H9 (cell line): ENCODE data around the gene ARHGAP29. TPM values are rescaled to one million over a fixed set of nuclear protein-coding genes. Genes with fewer than 3 reads are reported as not detected.
"Not testable (repeated sequence)": the region's sequence is repeated elsewhere in the genome, so short reads cannot be mapped to it uniquely, and the experiment has no call there.

ENCODE experiments used
- DNase-seq: peaks from one replicate; pipeline ENCODE4 v3.0.0-alpha.2; 2017
- H2AFZ ChIP-seq: one replicate; pipeline ENCODE4 v1.6.1; 2013; ENCODE audit warnings: mild to moderate bottlenecking, low read length, control low read depth, moderate library complexity
- H2AK5ac ChIP-seq: 2 replicates; pipeline ENCODE4 v1.6.1; 2013; ENCODE audit warnings: low read length, control low read depth, mixed read lengths; ENCODE audit not compliant: insufficient read length
- H2BK120ac ChIP-seq: one replicate; pipeline ENCODE4 v1.6.1; 2013; ENCODE audit warnings: low read depth, mild to moderate bottlenecking, low read length, control low read depth, inconsistent platforms; ENCODE audit not compliant: poor library complexity, severe bottlenecking
- H2BK12ac ChIP-seq: 2 replicates; pipeline ENCODE4 v1.6.1; 2013; ENCODE audit warnings: low read length, control low read depth, mixed read lengths, low read depth; ENCODE audit not compliant: insufficient read length
- H2BK15ac ChIP-seq: 2 replicates; pipeline ENCODE4 v1.6.1; 2013; ENCODE audit warnings: low read depth, low read length, control low read depth
- H2BK20ac ChIP-seq: one replicate; pipeline ENCODE4 v1.6.1; 2013; ENCODE audit warnings: low read depth, mild to moderate bottlenecking, low read length, control low read depth, inconsistent platforms; ENCODE audit not compliant: poor library complexity, severe bottlenecking
- H2BK5ac ChIP-seq: 2 replicates; pipeline ENCODE4 v1.6.1; 2013; ENCODE audit warnings: low read length, control low read depth, mixed read lengths; ENCODE audit not compliant: insufficient read length
- H3K14ac ChIP-seq: 2 replicates; pipeline ENCODE4 v1.6.1; 2013; ENCODE audit warnings: low read length, control low read depth; ENCODE audit not compliant: insufficient read depth
- H3K18ac ChIP-seq: 2 replicates; pipeline ENCODE4 v1.6.1; 2013; ENCODE audit warnings: low read depth, mild to moderate bottlenecking, mixed read lengths, low read length, control low read depth; ENCODE audit not compliant: insufficient read length
- H3K23ac ChIP-seq: 2 replicates; pipeline ENCODE4 v1.6.1; 2013; ENCODE audit warnings: low read length, control low read depth, mixed read lengths, low read depth; ENCODE audit not compliant: insufficient read length
- H3K23me2 ChIP-seq: 2 replicates; pipeline ENCODE4 v1.6.1; 2013; ENCODE audit warnings: low read depth, mild to moderate bottlenecking, mixed read lengths, low read length, control low read depth; ENCODE audit not compliant: insufficient read length, poor library complexity, severe bottlenecking
- H3K27ac ChIP-seq: 2 replicates; pipeline ENCODE4 v1.5.1; 2013; ENCODE audit warnings: low read length, control low read depth, mixed read lengths, low read depth; ENCODE audit not compliant: insufficient read length
- H3K27me3 ChIP-seq: 2 replicates; pipeline ENCODE4 v1.6.1; 2013; ENCODE audit warnings: low read length, control low read depth, inconsistent platforms; ENCODE audit not compliant: insufficient read depth
- H3K4ac ChIP-seq: 2 replicates; pipeline ENCODE4 v1.6.1; 2013; ENCODE audit warnings: low read depth, mild to moderate bottlenecking, control low read depth, inconsistent platforms, low read length, moderate library complexity
- H3K4me1 ChIP-seq: 2 replicates; pipeline ENCODE4 v1.6.1; 2013; ENCODE audit warnings: low read length, control low read depth, inconsistent platforms; ENCODE audit not compliant: insufficient read depth
- H3K4me2 ChIP-seq: 2 replicates; pipeline ENCODE4 v1.6.1; 2013; ENCODE audit warnings: low read length, control low read depth, mixed read lengths; ENCODE audit not compliant: insufficient read length, insufficient read depth
- H3K56ac ChIP-seq: 2 replicates; pipeline ENCODE4 v1.6.1; 2013; ENCODE audit warnings: low read depth, mild to moderate bottlenecking, mixed read lengths, low read length, control low read depth; ENCODE audit not compliant: insufficient read length
- H3K79me1 ChIP-seq: 2 replicates; pipeline ENCODE4 v1.6.1; 2013; ENCODE audit warnings: low read depth, mild to moderate bottlenecking, moderate library complexity, low read length, control low read depth, inconsistent platforms; ENCODE audit not compliant: insufficient read depth, poor library complexity, severe bottlenecking
- H3K79me2 ChIP-seq: 2 replicates; pipeline ENCODE4 v1.6.1; 2013; ENCODE audit warnings: low read length, control low read depth, inconsistent platforms; ENCODE audit not compliant: insufficient read depth
- H3K9ac ChIP-seq: 2 replicates; pipeline ENCODE4 v1.6.1; 2013; ENCODE audit warnings: low read length, control low read depth, mixed read lengths; ENCODE audit not compliant: insufficient read length; ENCODE audit errors: extremely low read depth
- H3K9me3 ChIP-seq: one replicate; pipeline ENCODE4 v1.6.1; 2013; ENCODE audit warnings: low read depth, low read length, inconsistent platforms; ENCODE audit not compliant: control insufficient read depth
- H3T11ph ChIP-seq: one replicate; pipeline ENCODE4 v1.6.1; 2013; ENCODE audit warnings: mild to moderate bottlenecking, low read length, control low read depth, inconsistent platforms
- H4K20me1 ChIP-seq: one replicate; pipeline ENCODE4 v1.6.1; 2013; ENCODE audit not compliant: control insufficient read depth, insufficient read length, insufficient read depth
- H4K5ac ChIP-seq: 2 replicates; pipeline ENCODE4 v1.6.1; 2013; ENCODE audit warnings: low read depth, mild to moderate bottlenecking, mixed read lengths, low read length, control low read depth; ENCODE audit not compliant: insufficient read length
- H4K8ac ChIP-seq: replicated peaks from 2 replicates; pipeline ENCODE4 v1.6.1; 2013; ENCODE audit warnings: low read length, control low read depth, mixed read lengths, low read depth; ENCODE audit not compliant: insufficient read length
- H4K91ac ChIP-seq: 2 replicates; pipeline ENCODE4 v1.6.1; 2013; ENCODE audit warnings: low read depth, mild to moderate bottlenecking, moderate library complexity, mixed read lengths, low read length, control low read depth; ENCODE audit not compliant: insufficient read length
- H3K27ac Mint-ChIP-seq, 3 experiments: 2 replicates in 2 of 3; 3 replicates in 1 of 3; pipeline ENCODE4 v1.8.0; 2020 to 2021; ENCODE audit warnings: mixed read lengths in 3 of 3, mild to moderate bottlenecking in 1 of 3, moderate library complexity in 1 of 3
- H3K27me3 Mint-ChIP-seq: 2 replicates; pipeline ENCODE4 v1.8.0; 2021; ENCODE audit warnings: low read depth, mild to moderate bottlenecking, moderate library complexity, mixed read lengths
- H3K36me3 Mint-ChIP-seq, 3 experiments: 2 replicates in 2 of 3; 3 replicates in 1 of 3; pipeline ENCODE4 v1.8.0; 2020 to 2021; ENCODE audit warnings: low read depth in 3 of 3, mixed read lengths in 3 of 3; ENCODE audit not compliant: insufficient read depth in 1 of 3
- H3K4me1 Mint-ChIP-seq, 2 experiments: 2 replicates each; pipeline ENCODE4 v1.8.0; 2020; ENCODE audit warnings: mixed read lengths in 2 of 2
- H3K4me3 Mint-ChIP-seq, 2 experiments: 2 replicates in 1 of 2; 3 replicates in 1 of 2; pipeline ENCODE4 v1.8.0; 2020 to 2021; ENCODE audit warnings: mild to moderate bottlenecking in 2 of 2, mixed read lengths in 2 of 2, moderate library complexity in 1 of 2
- H3K9me3 Mint-ChIP-seq, 2 experiments: 2 replicates in 1 of 2; 3 replicates in 1 of 2; pipeline ENCODE4 v1.8.0; 2020; ENCODE audit warnings: mild to moderate bottlenecking in 2 of 2, mixed read lengths in 2 of 2, moderate library complexity in 1 of 2
- WGBS: extraction: QIAGEN DNeasy Blood & Tissue Kit; methylation state at CpG from one replicate; pipeline ENCODE4 v1.1.7; 2013; ENCODE audit warnings: missing lambda C conversion rate, low lambda C conversion rate, mixed read lengths; ENCODE audit not compliant: insufficient read length; ENCODE audit errors: extremely low coverage; 5-methylcytosine and 5-hydroxymethylcytosine counted together
- total RNA-seq: library from RNA; stranded (reverse); gene quantifications from 2 replicates; pipeline ENCODE4 v1.2.1, GENCODE V29; 2021

The ARHGAP29 gene
- total RNA-seq, 1 experiment from 2014 or later = 1.3 TPM

DNA sequence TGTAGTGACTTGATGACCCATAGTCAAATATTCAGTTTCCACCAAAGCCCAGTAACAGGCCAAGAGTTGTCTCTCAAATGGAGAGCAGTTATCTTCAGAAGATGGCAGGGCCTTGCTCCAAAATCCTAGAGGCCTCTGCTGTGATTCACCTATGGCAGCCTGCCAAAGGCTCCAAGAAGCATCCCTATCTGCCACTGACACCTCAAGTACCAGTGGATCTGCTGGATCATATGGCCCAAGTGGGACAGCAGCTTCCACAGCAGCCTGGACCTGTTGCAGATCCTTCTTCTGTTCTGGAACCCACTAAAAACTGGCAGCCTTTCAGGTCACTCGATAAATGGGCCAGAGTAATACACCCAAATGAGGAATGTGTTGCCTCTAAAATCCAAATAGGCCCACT is 73.3 kb downstream of the ARHGAP29 start:
- H3K4me3 Mint-ChIP-seq, H3K79me1 ChIP-seq, H3K4me2 ChIP-seq: not testable (repeated sequence)

DNA sequence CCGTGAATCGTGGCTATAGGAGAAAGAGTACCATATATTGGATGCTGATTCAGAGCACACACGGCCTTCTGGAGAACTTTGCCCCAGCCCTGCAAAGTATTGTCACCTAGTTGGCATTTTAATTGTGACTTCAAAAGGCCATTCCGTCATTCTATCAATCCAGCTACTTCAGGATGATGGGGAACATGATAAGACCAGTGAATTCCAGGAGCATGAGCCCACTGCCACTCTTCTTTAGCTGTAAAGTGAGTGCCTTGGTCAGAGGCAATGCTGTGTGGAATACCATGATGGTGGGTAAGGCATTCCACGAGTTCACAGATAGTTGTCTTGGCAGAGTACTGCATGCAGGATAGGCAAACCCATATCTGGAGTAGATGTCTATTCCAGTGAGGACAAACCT is 74.1 kb downstream of the ARHGAP29 start:
- not testable (repeated sequence) for H3K4me1 Mint-ChIP-seq, H3K79me2 ChIP-seq, H3T11ph ChIP-seq, H2BK20ac ChIP-seq, H4K5ac ChIP-seq, H4K8ac ChIP-seq, H3K18ac ChIP-seq, H3K27me3 Mint-ChIP-seq, H3K27ac ChIP-seq, H2AFZ ChIP-seq, H4K91ac ChIP-seq, H3K23me2 ChIP-seq, H3K9me3 ChIP-seq, H3K27ac Mint-ChIP-seq, H3K27me3 ChIP-seq, H3K4me1 ChIP-seq, H3K9me3 Mint-ChIP-seq, H3K79me1 ChIP-seq, H2AK5ac ChIP-seq, H3K23ac ChIP-seq, H3K56ac ChIP-seq, H3K4ac ChIP-seq, H4K20me1 ChIP-seq, H3K14ac ChIP-seq, H2BK15ac ChIP-seq, H2BK5ac ChIP-seq, H2BK120ac ChIP-seq, H2BK12ac ChIP-seq, H3K4me2 ChIP-seq, H3K36me3 Mint-ChIP-seq, H3K4me3 Mint-ChIP-seq, H3K9ac ChIP-seq, DNase-seq
- no CpG with 5 or more reads among the region's 5 CpGs for WGBS

More for the DNA sequence above, 73.3 kb downstream of the ARHGAP29 start:
- H3T11ph ChIP-seq, H3K14ac ChIP-seq, H3K4me1 Mint-ChIP-seq, H4K8ac ChIP-seq, H4K20me1 ChIP-seq, H3K18ac ChIP-seq, H3K9me3 Mint-ChIP-seq, H4K91ac ChIP-seq, H3K23ac ChIP-seq, DNase-seq, H2BK15ac ChIP-seq, H3K9me3 ChIP-seq, H2BK12ac ChIP-seq, H3K4ac ChIP-seq, H2AK5ac ChIP-seq, H3K27ac ChIP-seq, H4K5ac ChIP-seq, H3K9ac ChIP-seq, H2BK5ac ChIP-seq, H3K23me2 ChIP-seq, H3K27me3 Mint-ChIP-seq, H2AFZ ChIP-seq, H3K79me2 ChIP-seq, H3K56ac ChIP-seq, H2BK120ac ChIP-seq, H3K27ac Mint-ChIP-seq, H3K27me3 ChIP-seq, H2BK20ac ChIP-seq, H3K36me3 Mint-ChIP-seq, H3K4me1 ChIP-seq: not testable (repeated sequence)
- WGBS = no CpG with 5 or more reads among the region's 1 CpG
